Smooth muscle cell (in vitro differentiated cells): ENCODE data around the gene OR2Z1. TPM values are rescaled to one million over a fixed set of nuclear protein-coding genes. Genes with fewer than 3 reads are reported as not detected.

Experiments
- DNase-seq: peaks from one replicate; lab custom pipeline; 2025; ENCODE audit not compliant: unreplicated experiment; lab: John Stamatoyannopoulos, UW
- H2AFZ ChIP-seq: fragments of 200-600 bp; sonication (generic); 2 replicates; pipeline ENCODE4 v1.6.0; 2016; ENCODE audit warnings: antibody characterized with exemption, low read depth, mild to moderate bottlenecking
- H3F3A ChIP-seq: fragments of 200-600 bp; sonication (generic); 2 replicates; pipeline ENCODE4 v1.6.0; 2017; ENCODE audit warnings: antibody characterized with exemption, low read depth
- H3K27ac ChIP-seq: fragments of 200-600 bp; sonication (generic); 2 replicates; pipeline ENCODE4 v1.5.1; 2016; ENCODE audit warnings: low read depth, mild to moderate bottlenecking
- H3K27me3 ChIP-seq: fragments of 200-600 bp; sonication (generic); 2 replicates; pipeline ENCODE4 v1.6.1; 2016; ENCODE audit warnings: low read depth, mild to moderate bottlenecking
- H3K36me3 ChIP-seq: fragments of 200-600 bp; sonication (generic); 2 replicates; pipeline ENCODE4 v1.5.1; 2016; ENCODE audit warnings: low read depth
- H3K4me1 ChIP-seq: fragments of 200-600 bp; sonication (generic); 2 replicates; pipeline ENCODE4 v1.5.1; 2016; ENCODE audit warnings: low read depth
- H3K4me2 ChIP-seq: fragments of 200-600 bp; sonication (generic); 2 replicates; pipeline ENCODE4 v1.6.0; 2016; ENCODE audit warnings: mild to moderate bottlenecking
- H3K4me3 ChIP-seq: fragments of 200-600 bp; sonication (generic); 2 replicates; pipeline ENCODE4 v1.5.1; 2016; ENCODE audit warnings: mild to moderate bottlenecking
- H3K79me2 ChIP-seq: fragments of 200-600 bp; sonication (generic); 2 replicates; pipeline ENCODE4 v1.6.0; 2016; ENCODE audit warnings: low read depth, mild to moderate bottlenecking
- H3K9ac ChIP-seq: fragments of 200-600 bp; sonication (generic); 2 replicates; pipeline ENCODE4 v1.6.0; 2016; ENCODE audit warnings: low read depth
- H3K9me3 ChIP-seq: fragments of 200-600 bp; sonication (generic); replicated peaks from 2 replicates; pipeline ENCODE4 v1.5.1; 2016; ENCODE audit warnings: low read depth
- H4K20me1 ChIP-seq: fragments of 200-600 bp; sonication (generic); 2 replicates; pipeline ENCODE4 v1.6.0; 2016; ENCODE audit warnings: low read depth
- WGBS: methylation state at CpG from one replicate; pipeline ENCODE4 v1.1.7; 2016; ENCODE audit warnings: low lambda C conversion rate; 5-methylcytosine and 5-hydroxymethylcytosine counted together
- polyA plus RNA-seq: library from polyadenylated mRNA; unstranded; fragments of >200 nt; fragmentation: Nextera tagmentation; extraction: Ambion mirVana; gene quantifications from 2 replicates; pipeline ENCODE4 v1.2.1, GENCODE V29; 2016
- total RNA-seq: library from RNA; depleted of rRNA; stranded (reverse); fragments of >200 nt; gene quantifications from 2 replicates; pipeline ENCODE4 v1.2.3, GENCODE V29; 2014
- TF ChIP-seq, protein P1 (sequence below): fragments of 200-600 bp; sonication (generic); IDR thresholded peaks from 2 replicates; pipeline ENCODE4 v1.5.1; 2017; ENCODE audit warnings: borderline replicate concordance, mild to moderate bottlenecking, antibody characterized with exemption; ENCODE audit not compliant: insufficient read depth, poor library complexity, severe bottlenecking

OR2Z1 gene
- total RNA-seq: not detected in 2 replicates
- polyA plus RNA-seq: not detected in 2 replicates

GRCh38 chr19:8721334-8721733 lies at the start of gene OR2Z1:
TSS of gene OR2Z1 (plus strand) at chr19:8721634. CDS start at chr19:8731029, 9,395 bp downstream.
- Histone ChIP-seq H3K9ac (no peak within 1 kb of the TSS), H3K79me2 (no peaks in the 10 kb centered on the region), H3K9me3 (no peaks in the 10 kb centered on the region), H3K4me1 (no peaks in the 10 kb centered on the region), H3F3A (no peaks in the 10 kb centered on the region), H3K4me3 (no peak within 1 kb of the TSS), H3K36me3 (no peaks in the 10 kb centered on the region), H3K27me3 (no peaks in the 10 kb centered on the region), H3K27ac (no peak within 1 kb of the TSS), H4K20me1 (no peaks in the 10 kb centered on the region), H3K4me2 (no peak within 1 kb of the TSS), H2AFZ (no peak within 1 kb of the TSS)
- WGBS: 47% methylated on average over 1 of the region's 1 CpG
- no peak for DNase-seq
- TF ChIP-seq, protein P1, sequence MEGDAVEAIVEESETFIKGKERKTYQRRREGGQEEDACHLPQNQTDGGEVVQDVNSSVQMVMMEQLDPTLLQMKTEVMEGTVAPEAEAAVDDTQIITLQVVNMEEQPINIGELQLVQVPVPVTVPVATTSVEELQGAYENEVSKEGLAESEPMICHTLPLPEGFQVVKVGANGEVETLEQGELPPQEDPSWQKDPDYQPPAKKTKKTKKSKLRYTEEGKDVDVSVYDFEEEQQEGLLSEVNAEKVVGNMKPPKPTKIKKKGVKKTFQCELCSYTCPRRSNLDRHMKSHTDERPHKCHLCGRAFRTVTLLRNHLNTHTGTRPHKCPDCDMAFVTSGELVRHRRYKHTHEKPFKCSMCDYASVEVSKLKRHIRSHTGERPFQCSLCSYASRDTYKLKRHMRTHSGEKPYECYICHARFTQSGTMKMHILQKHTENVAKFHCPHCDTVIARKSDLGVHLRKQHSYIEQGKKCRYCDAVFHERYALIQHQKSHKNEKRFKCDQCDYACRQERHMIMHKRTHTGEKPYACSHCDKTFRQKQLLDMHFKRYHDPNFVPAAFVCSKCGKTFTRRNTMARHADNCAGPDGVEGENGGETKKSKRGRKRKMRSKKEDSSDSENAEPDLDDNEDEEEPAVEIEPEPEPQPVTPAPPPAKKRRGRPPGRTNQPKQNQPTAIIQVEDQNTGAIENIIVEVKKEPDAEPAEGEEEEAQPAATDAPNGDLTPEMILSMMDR: no peak

DNA sequence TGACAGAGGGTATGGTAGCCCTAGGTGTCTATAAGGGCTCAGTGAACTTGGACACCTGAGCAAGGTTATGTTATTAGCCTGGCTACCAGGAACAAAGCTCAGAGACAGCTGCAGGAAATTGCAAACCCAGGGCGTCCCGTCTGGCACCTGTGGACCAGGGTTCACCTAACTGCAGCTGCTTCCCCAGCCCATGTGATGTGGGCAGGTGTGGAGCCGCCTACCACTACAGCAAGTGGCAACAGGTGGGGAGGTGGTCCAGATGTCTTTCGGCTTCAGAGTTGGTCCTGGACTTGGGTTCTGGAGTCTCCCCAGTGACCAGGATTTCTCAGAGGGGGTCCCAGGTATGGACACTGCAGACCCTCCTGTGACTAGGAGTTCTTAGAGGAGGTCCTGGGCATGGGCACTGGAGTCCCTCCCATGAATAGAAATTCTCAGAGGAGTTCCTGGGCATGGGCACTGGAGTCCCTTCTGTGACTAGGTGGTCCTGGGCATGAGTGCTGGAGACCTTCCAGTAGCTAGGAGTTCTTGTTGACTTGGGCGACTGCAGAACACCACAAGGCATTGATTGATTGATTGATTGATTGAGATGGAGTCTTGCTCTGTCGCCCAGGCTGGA lies 48.0 kb upstream of the OR2Z1 start:
- 92% methylated on average over 6 of the region's 6 CpGs for WGBS
- DNase-seq: no peak
- no peaks in the 10 kb centered on the region for H3K9me3 ChIP-seq
- H3K27ac ChIP-seq: no peak overlapping the region
- no peaks in the 10 kb centered on the region for H3K27me3 ChIP-seq
- no peaks in the 10 kb centered on the region for H4K20me1 ChIP-seq
- no peaks in the 10 kb centered on the region for H3F3A ChIP-seq
- no peak overlapping the region for H2AFZ ChIP-seq
- no peak overlapping the region for H3K4me2 ChIP-seq
- H3K4me3 ChIP-seq: no peak overlapping the region
- TF ChIP-seq, protein P1: no peak
- H3K79me2 ChIP-seq: no peaks in the 10 kb centered on the region
- no peak overlapping the region for H3K9ac ChIP-seq
- no peaks in the 10 kb centered on the region for H3K36me3 ChIP-seq
- H3K4me1 ChIP-seq: no peaks in the 10 kb centered on the region

GRCh38 chr19:8675066-8675465 lies 46.4 kb upstream of the OR2Z1 start:
- no peak overlapping the region for H2AFZ ChIP-seq
- TF ChIP-seq, protein P1: no peak
- 87% methylated on average over 3 of the region's 3 CpGs for WGBS

GRCh38 chr19:8678244-8678807 lies 43.1 kb upstream of the OR2Z1 start:
- H3K79me2 ChIP-seq: no peaks in the 10 kb centered on the region
- no peaks in the 10 kb centered on the region for H3K27me3 ChIP-seq
- TF ChIP-seq, protein P1: no peak
- H3K36me3 ChIP-seq: no peaks in the 10 kb centered on the region
- no peak overlapping the region for H2AFZ ChIP-seq
- H3K4me3 ChIP-seq: no peak overlapping the region
- H3K9ac ChIP-seq: no peak overlapping the region
- no peaks in the 10 kb centered on the region for H4K20me1 ChIP-seq
- no peak overlapping the region for H3K27ac ChIP-seq
- H3F3A ChIP-seq: no peaks in the 10 kb centered on the region
- H3K4me1 ChIP-seq: no peaks in the 10 kb centered on the region
- no peak overlapping the region for H3K4me2 ChIP-seq
- no peaks in the 10 kb centered on the region for H3K9me3 ChIP-seq
- DNase-seq: no peak

More at GRCh38 chr19:8675066-8675465, 46.4 kb upstream of the OR2Z1 start:
- no peaks in the 10 kb centered on the region for H3K36me3 ChIP-seq
- no peaks in the 10 kb centered on the region for H3K27me3 ChIP-seq
- no peaks in the 10 kb centered on the region for H4K20me1 ChIP-seq
- H3K27ac ChIP-seq: no peak overlapping the region
- no peak overlapping the region for H3K9ac ChIP-seq
- no peaks in the 10 kb centered on the region for H3K9me3 ChIP-seq
- no peak for DNase-seq
- H3K4me1 ChIP-seq: no peaks in the 10 kb centered on the region
- H3F3A ChIP-seq: no peaks in the 10 kb centered on the region
- no peak overlapping the region for H3K4me2 ChIP-seq
- no peak overlapping the region for H3K4me3 ChIP-seq
- H3K79me2 ChIP-seq: no peaks in the 10 kb centered on the region
